Colonic mucosa (tissue), 4 donors: ENCODE results near the gene EMILIN3. TPM values are rescaled to one million over a fixed set of nuclear protein-coding genes. Genes with fewer than 3 reads are reported as not detected.

Experiments
- DNase-seq: peaks from one replicate; pipeline ENCODE4 v3.0.0-alpha.2; 2020
- H3K27ac ChIP-seq: fragments of 200-600 bp; one replicate; pipeline ENCODE4 v1.8.0; 2021
- H3K27me3 ChIP-seq: fragments of 200-600 bp; one replicate; pipeline ENCODE4 v1.8.0; 2021
- H3K36me3 ChIP-seq: fragments of 200-600 bp; one replicate; pipeline ENCODE4 v1.8.0; 2021
- H3K4me1 ChIP-seq: fragments of 200-600 bp; one replicate; pipeline ENCODE4 v1.8.0; 2021; ENCODE audit warnings: mild to moderate bottlenecking
- H3K4me3 ChIP-seq: fragments of 200-600 bp; one replicate; pipeline ENCODE4 v1.8.0; 2021
- H3K9ac ChIP-seq, 2 donors: one replicate each; pipeline ENCODE4 v1.7.0; 2013; ENCODE audit warnings: control low read depth in 2 of 2, low read depth in 2 of 2, low read length in 2 of 2
- H3K9me3 ChIP-seq: fragments of 200-600 bp; one replicate; pipeline ENCODE4 v1.8.0; 2021
- intact Hi-C: fragments of 100-400 bp; cut with DNase I; formaldehyde crosslinking; loops from one replicate; pipeline ENCODE4 v1.14.1; 2022
- total RNA-seq, 2 donors: library from RNA; stranded (reverse); fragmentation: NEBNext Ultra II Directional in 1 of 2; extraction: Animal tissue kit (Norgen Biotek cat#: 25700) in 1 of 2; gene quantifications; one replicate each; pipeline ENCODE4 v1.2.1, GENCODE V29; 2021
- TF ChIP-seq, protein P1 (sequence below): fragments of 200-600 bp; IDR thresholded peaks from one replicate; pipeline ENCODE4 v1.8.0; 2022; ENCODE audit warnings: antibody characterized with exemption, mild to moderate bottlenecking
- donor health status: healthy.
- donor health status: DM: no; HTN: no; CAD: no.
- donor health status: DM: no; HTN: no; CAD: no.

Gene EMILIN3
- total RNA-seq, 2 donors from 2014 or later = 0.20 to 0.40 TPM

DNA sequence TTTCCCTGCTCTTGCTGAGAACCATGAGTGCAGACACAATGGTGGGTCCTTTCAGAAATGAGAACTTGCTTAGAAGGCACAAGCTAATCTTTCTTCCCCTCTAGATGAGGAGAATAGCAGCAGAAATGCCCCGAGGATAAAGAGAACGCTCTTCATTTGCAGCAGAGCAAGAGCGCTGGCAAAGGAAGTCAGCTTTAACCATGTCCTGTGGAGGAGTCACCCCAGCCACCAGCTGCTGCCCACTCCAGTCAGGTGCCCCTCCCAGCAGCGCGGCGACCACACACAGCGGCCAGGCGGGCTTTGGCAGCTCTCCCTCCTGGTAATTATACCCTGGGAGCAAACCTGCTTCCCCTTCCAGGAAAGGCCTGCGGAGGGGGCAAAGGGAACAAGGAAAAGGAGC is 42.4 kb upstream of the EMILIN3 start:
- Histone ChIP-seq H3K9me3 (no peaks in the 10 kb centered on the region), H3K9ac (no peak overlapping the region), H3K27ac (no peak overlapping the region), H3K4me3 (no peak overlapping the region), H3K4me1 (no peaks in the 10 kb centered on the region), H3K27me3 (no peaks in the 10 kb centered on the region), H3K36me3 (peaks cover 8% of the 10 kb centered on the region)
- intact Hi-C loops = no loop called here
- DNase-seq = no peak
- TF ChIP-seq, protein P1, sequence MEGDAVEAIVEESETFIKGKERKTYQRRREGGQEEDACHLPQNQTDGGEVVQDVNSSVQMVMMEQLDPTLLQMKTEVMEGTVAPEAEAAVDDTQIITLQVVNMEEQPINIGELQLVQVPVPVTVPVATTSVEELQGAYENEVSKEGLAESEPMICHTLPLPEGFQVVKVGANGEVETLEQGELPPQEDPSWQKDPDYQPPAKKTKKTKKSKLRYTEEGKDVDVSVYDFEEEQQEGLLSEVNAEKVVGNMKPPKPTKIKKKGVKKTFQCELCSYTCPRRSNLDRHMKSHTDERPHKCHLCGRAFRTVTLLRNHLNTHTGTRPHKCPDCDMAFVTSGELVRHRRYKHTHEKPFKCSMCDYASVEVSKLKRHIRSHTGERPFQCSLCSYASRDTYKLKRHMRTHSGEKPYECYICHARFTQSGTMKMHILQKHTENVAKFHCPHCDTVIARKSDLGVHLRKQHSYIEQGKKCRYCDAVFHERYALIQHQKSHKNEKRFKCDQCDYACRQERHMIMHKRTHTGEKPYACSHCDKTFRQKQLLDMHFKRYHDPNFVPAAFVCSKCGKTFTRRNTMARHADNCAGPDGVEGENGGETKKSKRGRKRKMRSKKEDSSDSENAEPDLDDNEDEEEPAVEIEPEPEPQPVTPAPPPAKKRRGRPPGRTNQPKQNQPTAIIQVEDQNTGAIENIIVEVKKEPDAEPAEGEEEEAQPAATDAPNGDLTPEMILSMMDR = no peak

DNA sequence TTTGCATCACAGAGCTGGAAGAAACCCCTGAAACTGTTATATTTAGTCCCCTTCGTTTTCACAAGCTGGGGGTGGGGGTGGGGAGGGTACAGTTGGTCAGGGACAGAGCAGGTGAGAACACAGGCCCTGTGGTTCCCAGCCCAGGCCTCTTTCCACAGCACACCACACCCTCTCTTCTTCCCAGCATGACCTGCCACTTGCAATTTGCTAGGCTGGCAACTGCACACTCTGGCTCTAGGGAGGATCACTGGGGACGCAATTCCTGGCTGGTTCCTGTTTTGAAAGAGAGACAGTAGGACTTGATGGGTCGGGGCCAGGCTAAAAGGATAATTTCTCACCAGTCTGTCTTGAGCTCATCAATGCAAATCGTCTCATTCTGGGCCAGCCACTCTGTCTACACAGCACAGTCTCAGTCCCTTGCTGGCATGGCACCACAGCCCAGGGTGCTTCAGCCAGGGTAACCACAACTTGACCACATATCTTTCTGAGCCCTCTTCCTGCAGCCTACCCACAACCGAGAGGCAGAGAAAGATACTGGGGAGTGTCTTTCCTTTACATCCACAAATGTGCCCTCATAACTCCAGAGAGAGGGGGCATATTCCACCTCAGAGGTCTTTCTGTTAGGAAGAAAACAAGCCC is 41.7 kb upstream of the EMILIN3 start:
- TF ChIP-seq, protein P1 = no peak
- H3K4me1 ChIP-seq = no peaks in the 10 kb centered on the region
- H3K27ac ChIP-seq = no peak overlapping the region
- peaks cover 8% of the 10 kb centered on the region for H3K36me3 ChIP-seq
- H3K27me3 ChIP-seq = no peaks in the 10 kb centered on the region
- no peak for DNase-seq
- H3K9me3 ChIP-seq = no peaks in the 10 kb centered on the region
- no peak overlapping the region for H3K4me3 ChIP-seq
- intact Hi-C loops = no loop called here
- H3K9ac ChIP-seq = no peak overlapping the region

GRCh38 chr20:41407607-41408006 is 41.0 kb upstream of the EMILIN3 start:
- Histone ChIP-seq H3K9ac (no peak overlapping the region), H3K27me3 (no peaks in the 10 kb centered on the region), H3K9me3 (no peaks in the 10 kb centered on the region), H3K4me1 (no peaks in the 10 kb centered on the region), H3K4me3 (no peak overlapping the region), H3K36me3 (peaks cover 8% of the 10 kb centered on the region), H3K27ac (no peak overlapping the region)
- TF ChIP-seq, protein P1 = no peak
- DNase-seq = no peak
- intact Hi-C loops = no loop called here

DNA sequence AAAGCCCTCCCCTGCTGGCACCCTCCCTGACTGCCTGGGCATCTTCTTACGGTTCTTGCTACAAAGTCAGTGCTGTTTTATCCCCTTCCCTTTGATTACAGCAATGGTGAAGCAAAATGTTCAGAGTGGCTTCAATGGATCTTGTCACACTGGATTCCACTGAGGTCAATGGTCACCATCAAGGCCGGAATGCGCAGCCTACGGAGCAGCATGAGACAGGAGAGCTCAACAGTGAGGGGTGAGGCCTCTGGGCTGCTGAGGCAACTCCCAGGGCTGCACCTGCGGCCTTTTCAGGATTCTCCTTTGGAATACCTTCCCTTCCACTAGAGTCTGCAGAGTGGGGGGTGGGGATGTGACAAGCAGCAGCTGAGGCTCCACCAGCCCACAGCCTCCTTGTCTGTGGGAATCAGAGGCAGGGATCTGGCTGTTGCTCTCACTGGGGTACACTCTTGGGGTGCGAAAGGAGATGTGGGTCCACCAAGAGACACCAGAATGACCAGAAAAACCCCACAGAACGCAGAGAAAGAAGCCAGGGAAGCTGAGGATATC is 40.4 kb upstream of the EMILIN3 start:
- H3K27ac ChIP-seq = no peak overlapping the region
- no peaks in the 10 kb centered on the region for H3K27me3 ChIP-seq
- no peaks in the 10 kb centered on the region for H3K9me3 ChIP-seq
- H3K9ac ChIP-seq = no peak overlapping the region
- intact Hi-C loops = no loop called here
- H3K4me1 ChIP-seq = no peaks in the 10 kb centered on the region
- TF ChIP-seq, protein P1 = no peak
- H3K36me3 ChIP-seq = peaks cover 8% of the 10 kb centered on the region
- H3K4me3 ChIP-seq = no peak overlapping the region
- DNase-seq = no peak

DNA sequence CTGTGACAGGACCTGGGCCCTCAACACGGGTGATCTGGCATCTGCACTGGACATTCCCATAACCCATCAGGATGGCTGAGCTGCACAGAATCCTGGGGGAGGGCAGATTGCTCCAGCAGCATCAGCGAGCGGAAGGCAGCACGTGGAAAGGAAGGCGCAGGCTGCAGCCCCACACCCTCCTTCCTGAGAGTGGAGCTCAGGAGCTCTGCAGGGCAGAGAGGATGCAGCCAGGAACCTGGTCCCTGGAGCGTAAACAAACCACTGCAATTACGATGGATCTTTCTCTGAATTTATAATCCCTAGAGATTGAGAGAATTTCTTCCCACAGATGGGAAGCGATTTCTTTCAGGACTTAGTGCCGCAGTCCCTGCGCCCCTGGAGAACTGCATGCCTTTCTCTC is 39.7 kb upstream of the EMILIN3 start:
- H3K36me3 ChIP-seq = peaks cover 8% of the 10 kb centered on the region
- DNase-seq = no peak
- no peaks in the 10 kb centered on the region for H3K27me3 ChIP-seq
- intact Hi-C loops = no loop called here
- no peaks in the 10 kb centered on the region for H3K9me3 ChIP-seq
- H3K4me1 ChIP-seq = no peaks in the 10 kb centered on the region
- no peak overlapping the region for H3K4me3 ChIP-seq
- H3K27ac ChIP-seq = no peak overlapping the region
- TF ChIP-seq, protein P1 = no peak
- H3K9ac ChIP-seq = no peak overlapping the region
